Epithelial cell of proximal tubule (primary cell): ENCODE results near the gene GPRIN3. TPM values are rescaled to one million over a fixed set of nuclear protein-coding genes. Genes with fewer than 3 reads are reported as not detected.

Experiments used
- DNase-seq: peaks from one replicate; pipeline ENCODE4 v3.0.0-alpha.2; 2011; ENCODE audit warnings: low read depth
- H3K4me3 ChIP-seq: 2 replicates; pipeline ENCODE4 v1.5.1; 2011; ENCODE audit warnings: low read depth, mild to moderate bottlenecking, low read length
- CTCF ChIP-seq: conservative IDR thresholded peaks from 2 replicates; pipeline ENCODE4 v1.5.1; 2012; ENCODE audit warnings: low read depth, mild to moderate bottlenecking, low read length
- total RNA-seq: library from RNA; depleted of rRNA; stranded (reverse); fragments of >200 nt; gene quantifications from 2 replicates; pipeline ENCODE4 v1.2.3, GENCODE V29; 2015

The GPRIN3 gene
- total RNA-seq, 1 donor from 2014 or later = 2.0 TPM

DNA sequence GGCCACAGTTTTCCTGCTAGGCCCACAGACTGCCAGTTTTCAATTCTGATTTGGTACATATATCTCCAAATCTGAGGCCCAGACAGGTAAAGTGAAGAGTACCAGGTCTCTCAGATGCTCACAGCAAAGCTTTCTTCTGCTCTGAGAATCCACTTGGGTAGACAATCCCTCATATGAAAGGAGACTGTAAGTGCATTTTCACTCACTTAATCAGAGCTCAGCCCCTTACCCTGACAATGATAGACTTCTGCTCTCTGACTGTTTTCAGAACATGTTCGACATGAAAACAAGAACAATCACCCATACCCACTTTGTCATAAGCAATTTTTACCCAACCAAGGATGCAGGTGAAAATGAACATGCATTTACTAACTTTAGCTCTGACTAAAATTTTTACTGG, 7.1 kb downstream of the GPRIN3 start:
- TF ChIP-seq CTCF = no peak
- DNase-seq = no peak
- H3K4me3 ChIP-seq = no peak overlapping the region

DNA sequence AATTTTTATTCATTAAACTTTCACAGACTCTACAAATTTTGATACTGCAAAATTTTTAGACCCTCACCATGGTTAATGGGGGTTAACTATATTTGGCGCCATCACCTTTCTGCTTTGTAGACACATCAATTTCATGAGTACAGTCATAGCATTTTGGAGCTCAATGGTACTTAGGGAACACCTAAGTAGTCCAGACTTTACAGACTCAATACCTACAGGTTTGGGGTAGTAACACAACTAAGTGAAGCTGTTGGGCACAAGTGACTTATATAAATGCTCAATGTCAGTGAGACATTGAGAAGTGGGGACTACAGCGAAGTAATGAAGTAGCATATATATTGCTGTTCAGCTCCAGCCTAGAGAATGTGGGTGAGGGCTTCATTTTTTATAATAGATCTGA, 7.5 kb downstream of the GPRIN3 start:
- TF ChIP-seq CTCF = no peak
- H3K4me3 ChIP-seq = peak overlapping the region; percentile 5
- DNase-seq = no peak

DNA sequence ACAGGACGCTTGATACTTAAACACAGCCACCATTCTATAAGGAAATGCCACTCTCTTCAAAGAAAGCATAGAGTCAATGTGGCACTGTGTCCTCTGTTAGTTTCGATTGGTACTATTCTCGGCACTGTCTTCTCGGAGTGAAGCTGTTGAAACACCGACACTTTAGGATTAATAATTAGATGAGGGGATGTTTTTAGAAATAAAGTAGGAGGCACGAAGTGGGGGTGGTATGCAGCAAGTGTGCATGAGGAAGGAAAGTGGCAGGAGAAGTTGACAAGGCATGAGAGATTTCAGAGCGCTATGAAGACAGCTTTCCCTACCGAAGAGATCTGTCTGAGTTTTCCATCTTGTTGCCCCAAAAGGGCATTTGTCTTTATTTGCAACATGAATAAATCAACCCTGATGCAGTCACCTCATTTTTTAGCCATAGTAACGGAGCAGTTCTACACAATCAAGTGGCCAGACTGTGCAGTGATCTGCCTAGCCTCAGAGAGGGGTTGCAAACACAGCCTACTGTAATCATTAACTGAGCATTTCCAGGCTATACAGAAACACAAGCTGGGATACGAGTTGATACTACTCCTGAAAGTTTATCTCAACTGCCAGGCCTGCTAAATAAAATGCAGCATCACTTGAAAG, 8.3 kb downstream of the GPRIN3 start:
- DNase-seq = no peak
- peak overlapping the region; percentile 60 for H3K4me3 ChIP-seq
- TF ChIP-seq CTCF = no peak

DNA sequence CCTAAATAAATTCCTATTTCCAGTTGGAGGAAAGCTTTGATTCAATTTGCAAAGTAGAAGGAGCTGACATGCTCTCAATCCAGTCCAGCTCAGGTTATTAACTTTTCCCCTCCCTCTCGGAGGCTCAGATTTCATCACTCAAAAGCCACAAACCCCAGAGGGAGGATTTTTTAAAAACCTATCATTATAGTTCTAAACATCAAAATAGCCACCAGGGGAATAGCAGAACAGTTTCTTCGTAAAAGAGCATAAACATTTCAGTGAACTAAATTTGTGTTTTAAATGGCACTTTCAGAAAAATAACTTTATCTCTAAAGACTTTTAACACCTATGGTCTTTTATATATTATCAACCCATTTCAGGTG, 8.8 kb downstream of the GPRIN3 start:
- peak; percentile 7 for TF ChIP-seq CTCF
- no peak for DNase-seq
- H3K4me3 ChIP-seq = peak overlapping the region; percentile 60

DNA sequence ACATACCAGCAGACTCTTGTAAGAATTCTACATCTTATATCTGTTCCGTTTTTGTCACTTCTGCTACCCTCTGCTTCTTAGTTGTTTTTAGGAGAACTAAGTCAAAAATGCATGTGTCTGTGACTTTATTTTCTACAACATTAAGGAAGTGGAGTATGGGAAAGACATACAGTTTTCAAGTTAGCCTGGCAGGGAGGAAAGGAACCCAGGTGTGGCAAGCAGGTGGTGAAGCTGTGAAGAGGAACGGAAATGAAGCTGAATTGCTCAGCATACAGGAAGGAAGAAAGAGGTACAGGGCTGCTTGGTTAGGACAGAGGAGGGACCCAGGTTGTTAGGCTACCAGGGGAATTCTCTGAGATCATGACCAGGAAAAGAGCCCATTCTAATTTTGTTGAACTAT, 9.4 kb downstream of the GPRIN3 start:
- peak overlapping the region; percentile 60 for H3K4me3 ChIP-seq
- no peak for TF ChIP-seq CTCF
- no peak for DNase-seq

DNA sequence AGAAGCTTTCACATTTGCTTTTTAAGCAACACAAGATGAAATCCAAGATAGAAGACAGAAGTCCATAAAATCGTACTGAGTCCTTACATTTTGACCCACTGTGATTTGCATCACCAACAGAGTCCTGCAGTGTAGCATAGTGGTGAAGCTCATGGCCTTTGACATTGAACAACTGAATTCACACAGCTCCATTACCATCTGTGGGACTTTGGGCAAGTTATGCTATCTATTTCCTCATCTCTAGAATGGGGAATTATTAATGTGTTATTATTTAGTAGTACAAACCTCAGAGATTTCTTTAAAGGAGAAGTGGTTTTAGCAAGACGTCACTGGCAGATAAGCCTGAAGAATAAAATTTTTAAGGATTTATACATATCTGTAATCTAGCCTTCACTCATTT, 10.7 kb downstream of the GPRIN3 start:
- no peak for DNase-seq
- TF ChIP-seq CTCF = no peak

DNA sequence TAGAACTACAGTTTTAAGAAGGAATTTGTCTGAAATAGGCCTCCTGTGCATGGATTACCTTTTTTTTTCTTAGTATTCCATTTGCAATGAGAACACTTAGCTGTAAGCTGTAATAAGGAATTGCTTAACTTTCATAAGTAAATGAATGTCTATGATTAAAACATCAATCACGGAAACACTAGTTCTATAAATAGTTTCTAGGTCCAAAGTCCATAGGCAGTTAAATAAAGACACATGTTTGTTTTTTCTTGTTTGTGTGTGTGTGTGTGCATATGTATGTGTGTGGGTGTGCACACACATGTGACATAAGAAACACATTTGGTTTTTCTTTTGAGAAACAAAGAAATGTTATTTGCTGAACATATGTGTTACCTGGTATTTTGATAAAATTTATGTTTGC, 11.2 kb downstream of the GPRIN3 start:
- H3K4me3 ChIP-seq = no peak overlapping the region
- no peak for DNase-seq
- TF ChIP-seq CTCF = no peak

More for the DNA sequence above, 10.7 kb downstream of the GPRIN3 start:
- no peak overlapping the region for H3K4me3 ChIP-seq
